Cardiac muscle cell (in vitro differentiated cells and primary cell): Measurements from ENCODE around the gene GNLY. TPM values are rescaled to one million over a fixed set of nuclear protein-coding genes. Genes with fewer than 3 reads are reported as not detected.

Experiments used
- DNase-seq, 2 donors: peaks; one replicate each; pipeline versions ENCODE4 v3.0.0 to v3.0.0-alpha.2; 2010 to 2017; ENCODE audit warnings: low read depth in 1 of 2, low spot score in 1 of 2
- H3K27ac ChIP-seq: fragments of 200-600 bp; sonication (generic); 2 replicates; pipeline ENCODE4 v1.5.1; 2016
- H3K27me3 ChIP-seq: fragments of 200-600 bp; sonication (generic); 2 replicates; pipeline ENCODE4 v1.6.0; 2016; ENCODE audit warnings: control low read depth
- H3K36me3 ChIP-seq: fragments of 200-600 bp; sonication (generic); 2 replicates; pipeline ENCODE4 v1.5.1; 2016; ENCODE audit warnings: control low read depth
- H3K4me1 ChIP-seq: fragments of 200-600 bp; sonication (generic); 2 replicates; pipeline ENCODE4 v1.8.1; 2017; ENCODE audit warnings: low read depth, mild to moderate bottlenecking, mixed run types
- H3K4me3 ChIP-seq: fragments of 200-600 bp; sonication (generic); 2 replicates; pipeline ENCODE4 v1.5.1; 2016; ENCODE audit warnings: mild to moderate bottlenecking
- H3K9me3 ChIP-seq: fragments of 200-600 bp; sonication (generic); 2 replicates; pipeline ENCODE4 v1.5.1; 2017; ENCODE audit warnings: low read depth, mild to moderate bottlenecking, control low read depth
- polyA plus RNA-seq: library from polyadenylated mRNA; unstranded; fragments of >200 nt; fragmentation: Nextera tagmentation; extraction: Ambion mirVana; gene quantifications from 2 replicates; pipeline ENCODE4 v1.2.1, GENCODE V29; 2016
- total RNA-seq: library from RNA; depleted of rRNA; stranded (reverse); fragments of >200 nt; gene quantifications from 2 replicates; pipeline ENCODE4 v1.2.3, GENCODE V29; 2016
- TF ChIP-seq, protein P1 (sequence below): IDR thresholded peaks from 2 replicates; pipeline ENCODE4 v1.5.1; 2012; ENCODE audit warnings: low read depth, mild to moderate bottlenecking, low read length

Gene GNLY
- total and polyA plus RNA-seq, 2 experiments from 2014 or later, result not detected

DNA sequence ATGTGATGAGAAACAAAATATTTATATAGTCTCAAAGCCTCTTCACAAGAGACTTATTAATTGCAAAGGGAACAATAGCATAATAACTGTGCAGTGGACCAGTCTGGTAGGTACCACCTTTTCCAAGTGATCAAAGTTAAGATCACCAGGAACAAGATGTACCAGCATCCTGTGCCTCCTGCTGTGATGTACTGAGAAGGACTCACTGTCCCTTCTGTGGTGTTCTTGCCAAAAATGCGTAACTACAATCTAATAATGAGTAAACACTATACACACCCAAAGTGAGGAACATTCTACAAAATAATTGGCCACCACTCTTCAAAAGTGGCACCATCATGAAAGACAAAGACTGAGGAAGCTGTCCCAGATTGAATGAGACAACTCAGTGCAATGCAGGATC is 14.5 kb downstream of the GNLY start:
- TF ChIP-seq, protein P1, sequence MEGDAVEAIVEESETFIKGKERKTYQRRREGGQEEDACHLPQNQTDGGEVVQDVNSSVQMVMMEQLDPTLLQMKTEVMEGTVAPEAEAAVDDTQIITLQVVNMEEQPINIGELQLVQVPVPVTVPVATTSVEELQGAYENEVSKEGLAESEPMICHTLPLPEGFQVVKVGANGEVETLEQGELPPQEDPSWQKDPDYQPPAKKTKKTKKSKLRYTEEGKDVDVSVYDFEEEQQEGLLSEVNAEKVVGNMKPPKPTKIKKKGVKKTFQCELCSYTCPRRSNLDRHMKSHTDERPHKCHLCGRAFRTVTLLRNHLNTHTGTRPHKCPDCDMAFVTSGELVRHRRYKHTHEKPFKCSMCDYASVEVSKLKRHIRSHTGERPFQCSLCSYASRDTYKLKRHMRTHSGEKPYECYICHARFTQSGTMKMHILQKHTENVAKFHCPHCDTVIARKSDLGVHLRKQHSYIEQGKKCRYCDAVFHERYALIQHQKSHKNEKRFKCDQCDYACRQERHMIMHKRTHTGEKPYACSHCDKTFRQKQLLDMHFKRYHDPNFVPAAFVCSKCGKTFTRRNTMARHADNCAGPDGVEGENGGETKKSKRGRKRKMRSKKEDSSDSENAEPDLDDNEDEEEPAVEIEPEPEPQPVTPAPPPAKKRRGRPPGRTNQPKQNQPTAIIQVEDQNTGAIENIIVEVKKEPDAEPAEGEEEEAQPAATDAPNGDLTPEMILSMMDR, result no peak
- H3K36me3 ChIP-seq, result no peaks in the 10 kb centered on the region
- peaks cover 11% of the 10 kb centered on the region for H3K4me1 ChIP-seq
- no peak overlapping the region for H3K27ac ChIP-seq
- H3K9me3 ChIP-seq, result no peaks in the 10 kb centered on the region
- no peak for DNase-seq
- no peak overlapping the region for H3K4me3 ChIP-seq
- H3K27me3 ChIP-seq, result peaks cover 8% of the 10 kb centered on the region

DNA sequence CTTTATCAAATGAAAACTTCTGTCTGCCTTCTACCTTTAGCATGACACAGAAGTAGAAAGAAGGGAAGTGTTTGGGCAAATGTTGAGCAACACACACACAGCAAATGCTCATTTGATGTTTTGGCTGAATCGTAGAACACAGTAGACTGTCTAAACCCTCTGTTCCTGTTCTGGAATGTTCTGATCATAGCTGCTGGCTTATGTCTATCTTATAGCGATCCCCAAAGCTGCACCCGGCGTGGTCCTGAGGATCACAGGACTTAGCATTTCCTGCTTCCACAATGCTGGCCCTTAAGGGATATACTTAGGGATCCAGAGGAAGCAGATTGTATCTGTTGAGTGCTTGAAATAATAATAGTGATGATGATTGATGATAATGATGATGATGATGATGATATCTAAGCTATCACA is 15.2 kb downstream of the GNLY start:
- no peak overlapping the region for H3K27ac ChIP-seq
- H3K27me3 ChIP-seq, result peaks cover 8% of the 10 kb centered on the region
- no peak overlapping the region for H3K4me3 ChIP-seq
- peaks cover 11% of the 10 kb centered on the region for H3K4me1 ChIP-seq
- peak in 1 of 2 donors; percentile 46 for DNase-seq
- TF ChIP-seq, protein P1, result no peak
- no peaks in the 10 kb centered on the region for H3K9me3 ChIP-seq
- no peaks in the 10 kb centered on the region for H3K36me3 ChIP-seq

DNA sequence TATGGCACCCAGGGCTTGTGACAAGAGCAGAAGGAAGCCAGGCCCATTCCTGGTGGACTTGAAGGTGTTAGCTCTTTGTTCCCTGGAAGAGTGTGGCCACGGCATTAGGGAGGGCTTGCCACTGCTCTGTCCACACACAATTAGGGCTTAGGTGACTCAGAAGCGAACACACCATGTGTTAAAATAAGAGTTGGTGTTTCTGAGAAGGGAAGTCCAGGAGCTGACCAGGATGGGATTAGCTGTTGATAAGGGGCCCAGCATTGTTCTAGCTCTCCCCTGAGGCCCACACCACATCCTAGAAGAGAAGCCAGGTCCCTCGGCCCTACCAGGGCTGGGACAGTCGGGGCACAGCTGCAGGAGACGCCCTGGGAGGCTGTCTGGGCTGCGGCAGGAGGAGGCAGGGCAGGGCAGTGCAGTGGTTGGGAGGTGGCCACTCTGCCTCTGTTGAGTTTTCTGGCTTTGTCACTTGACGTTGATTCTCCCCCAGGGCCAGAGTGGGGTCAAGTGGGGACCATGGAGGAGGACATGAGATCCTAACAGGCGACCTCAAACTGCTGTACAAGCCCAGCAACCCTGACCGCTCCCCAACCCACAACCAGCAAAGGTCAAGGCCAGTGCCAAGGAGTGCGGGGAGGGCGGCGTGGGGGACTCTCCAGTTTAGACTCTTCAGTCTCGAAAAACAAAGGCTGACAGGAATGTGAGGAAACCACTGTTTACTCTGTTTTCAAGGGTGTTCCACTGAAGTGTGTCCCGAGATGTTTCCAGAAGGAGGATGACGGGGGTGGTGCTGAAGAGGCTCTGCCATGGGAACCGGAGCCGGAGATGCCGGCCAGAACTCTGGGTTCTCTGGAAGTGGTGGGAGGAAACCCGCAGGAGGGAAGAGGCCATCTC is 16.8 kb downstream of the GNLY start:
- H3K4me1 ChIP-seq, result peaks cover 11% of the 10 kb centered on the region
- peaks cover 8% of the 10 kb centered on the region for H3K27me3 ChIP-seq
- no peak overlapping the region for H3K4me3 ChIP-seq
- no peaks in the 10 kb centered on the region for H3K36me3 ChIP-seq
- no peaks in the 10 kb centered on the region for H3K9me3 ChIP-seq
- no peak overlapping the region for H3K27ac ChIP-seq
- DNase-seq, result peak in 1 of 2 donors; percentile 65
- TF ChIP-seq, protein P1, result no peak

DNA sequence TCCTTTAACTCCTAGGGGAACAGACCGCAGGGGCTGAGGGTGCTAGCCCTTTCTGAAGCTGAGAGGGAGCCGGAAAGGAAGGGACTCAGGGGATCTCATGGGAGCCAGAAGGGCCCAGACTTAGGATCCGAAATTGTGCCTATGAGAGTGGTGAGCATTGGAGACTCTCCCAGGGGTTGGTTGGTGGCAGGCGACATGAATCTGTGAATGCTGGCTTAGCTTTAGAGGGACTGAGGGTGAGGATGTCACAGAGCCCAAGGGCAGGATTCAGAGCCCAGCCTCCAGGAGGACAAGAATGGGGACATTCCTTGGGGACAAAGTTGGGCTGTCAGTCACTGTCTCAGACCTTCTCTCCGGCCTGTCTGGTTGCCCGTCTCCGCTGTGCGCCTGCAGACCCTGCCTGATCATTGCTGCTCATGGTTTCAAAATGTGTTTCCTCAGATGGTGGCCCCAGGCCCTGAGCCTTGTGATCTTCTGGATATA is 17.5 kb downstream of the GNLY start:
- TF ChIP-seq, protein P1, result no peak
- Histone ChIP-seq H3K9me3 (no peaks in the 10 kb centered on the region), H3K4me1 (peaks cover 12% of the 10 kb centered on the region), H3K27me3 (peaks cover 8% of the 10 kb centered on the region), H3K27ac (no peak overlapping the region), H3K4me3 (no peak overlapping the region), H3K36me3 (no peaks in the 10 kb centered on the region)
- no peak for DNase-seq

DNA sequence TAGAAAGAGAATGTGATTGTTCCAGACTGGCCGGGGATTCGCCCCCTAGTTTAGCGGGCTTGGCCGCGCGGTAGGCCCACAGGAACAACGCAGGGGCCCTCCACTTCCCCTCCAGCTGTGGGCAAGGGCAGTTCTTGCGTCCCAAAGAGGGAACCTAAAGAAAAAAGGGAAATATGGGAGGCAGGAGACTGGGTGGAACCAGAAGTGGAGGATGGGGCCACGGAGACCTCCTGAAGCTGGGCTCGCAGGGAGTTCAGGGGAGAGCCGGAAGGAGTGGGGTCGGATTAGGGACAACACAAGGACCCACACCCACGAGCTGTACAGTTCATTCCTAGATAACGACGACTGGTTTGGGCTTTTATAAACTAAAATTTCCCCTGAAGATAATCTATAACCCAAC is 18.2 kb downstream of the GNLY start:
- H3K4me1 ChIP-seq, result peaks cover 17% of the 10 kb centered on the region
- H3K9me3 ChIP-seq, result no peaks in the 10 kb centered on the region
- H3K27me3 ChIP-seq, result peaks cover 7% of the 10 kb centered on the region
- no peak overlapping the region for H3K27ac ChIP-seq
- TF ChIP-seq, protein P1, result no peak
- no peaks in the 10 kb centered on the region for H3K36me3 ChIP-seq
- no peak for DNase-seq
- no peak overlapping the region for H3K4me3 ChIP-seq
